Right renal pelvis (tissue), 4 donors: ENCODE data around the gene HOMEZ. TPM values are rescaled to one million over a fixed set of nuclear protein-coding genes. Genes with fewer than 3 reads are reported as not detected.
"Not testable (repeated sequence)": the region's sequence is repeated elsewhere in the genome, so short reads cannot be mapped to it uniquely, and the experiment has no call there.

ENCODE experiments used
- DNase-seq, 4 donors: peaks; one replicate each; pipeline ENCODE4 v3.0.0-alpha.2; 2013; ENCODE audit warnings: low read depth in 4 of 4, low spot score in 3 of 4, missing footprints in 1 of 4
- polyA plus RNA-seq, 4 donors: library from polyadenylated mRNA; unstranded; fragments of 120-200 nt; gene quantifications; one replicate each; pipeline ENCODE4 v1.2.1, GENCODE V29; 2013; ENCODE audit not compliant: insufficient read length in 4 of 4

Gene HOMEZ
- polyA plus RNA-seq, 4 donors: 27.5 to 30.6 (median 28.2) TPM

- no peak for DNase-seq
Observed at GRCh38 chr14:23284654-23285529, 1.0 kb downstream of the HOMEZ start.

- DNase-seq: no peak
Observed at GRCh38 chr14:23281247-23281646, 4.7 kb downstream of the HOMEZ start.

GRCh38 chr14:23277928-23278327 is 8.0 kb downstream of the HOMEZ start:
- not testable (repeated sequence) for DNase-seq

GRCh38 chr14:23277189-23277588 is 8.7 kb downstream of the HOMEZ start:
- no peak for DNase-seq

- no peak for DNase-seq
Observed at GRCh38 chr14:23275412-23275811, 10.5 kb downstream of the HOMEZ start.

- DNase-seq: no peak
Observed at GRCh38 chr14:23269193-23269592, 16.7 kb downstream of the HOMEZ start.

- not testable (repeated sequence) for DNase-seq
Observed at GRCh38 chr14:23260849-23261248, 25.1 kb downstream of the HOMEZ start.

- DNase-seq: no peak
Observed at GRCh38 chr14:23259426-23259825, 26.5 kb downstream of the HOMEZ start.

GRCh38 chr14:23258256-23258655 is 27.7 kb downstream of the HOMEZ start:
- DNase-seq: no peak

- DNase-seq: no peak
Observed at GRCh38 chr14:23252420-23253333, 33.3 kb downstream of the HOMEZ start.

GRCh38 chr14:23252006-23252405 is 33.9 kb downstream of the HOMEZ start:
- no peak for DNase-seq

- DNase-seq: no peak
Observed at GRCh38 chr14:23249824-23250223, 36.1 kb downstream of the HOMEZ start.

- DNase-seq: no peak
Observed at GRCh38 chr14:23248601-23249000, 37.3 kb downstream of the HOMEZ start.

- no peak for DNase-seq
Observed at GRCh38 chr14:23245282-23245681, 40.6 kb downstream of the HOMEZ start.

GRCh38 chr14:23243066-23243465 is 42.9 kb downstream of the HOMEZ start:
- DNase-seq: no peak

GRCh38 chr14:23242076-23242475 is 43.9 kb downstream of the HOMEZ start:
- DNase-seq: no peak

- DNase-seq: not testable (repeated sequence)
Observed at GRCh38 chr14:23241061-23241715, 44.7 kb downstream of the HOMEZ start.

- no peak for DNase-seq
Observed at GRCh38 chr14:23240661-23241060, 45.3 kb downstream of the HOMEZ start.

GRCh38 chr14:23237772-23238594 is 47.9 kb downstream of the HOMEZ start, which contains the start of gene RNF212B:
RNF212B (plus strand) TSS chr14:23237936; CDS start chr14:23240346, 2,410 bp downstream.
- DNase-seq: peak; percentile 62 to 76 (median 74)
